Suppressor macrophage treated with lipopolysaccharide for 4 hours (primary cell): Measurements from ENCODE around the gene ETFB.
"Not testable (repeated sequence)": the region's sequence is repeated elsewhere in the genome, so short reads cannot be mapped to it uniquely, and the experiment has no call there.

Experiments
- DNase-seq: peaks from one replicate; pipeline ENCODE4 v3.0.0-alpha.2; 2020

ETFB gene

DNA sequence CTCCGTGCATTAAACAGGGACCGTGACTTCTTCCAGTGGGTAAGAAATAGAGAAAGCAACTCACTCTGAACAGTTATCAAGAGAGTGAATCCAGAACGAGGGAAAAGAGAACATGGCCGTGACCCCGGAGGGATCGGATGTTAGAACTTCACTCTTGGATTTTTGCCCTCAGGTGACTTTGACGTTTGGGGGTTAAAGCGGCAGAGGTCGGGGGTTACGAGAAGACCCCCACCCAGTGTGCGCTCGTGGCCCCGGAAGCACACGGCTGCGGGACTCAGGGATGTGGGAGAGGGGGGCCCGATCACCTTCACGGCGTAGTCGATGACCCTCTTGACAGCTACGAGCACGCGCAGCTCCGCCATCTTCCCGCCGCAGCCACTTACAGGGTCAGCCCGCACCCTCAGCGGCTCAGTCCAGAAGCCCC is at the start of gene ETFB:
TSS of gene ETFB (minus strand) at position 424 of the 424 bp plus-strand sequence. CDS start at position 362, 62 bp downstream.
- no peak for DNase-seq

DNA sequence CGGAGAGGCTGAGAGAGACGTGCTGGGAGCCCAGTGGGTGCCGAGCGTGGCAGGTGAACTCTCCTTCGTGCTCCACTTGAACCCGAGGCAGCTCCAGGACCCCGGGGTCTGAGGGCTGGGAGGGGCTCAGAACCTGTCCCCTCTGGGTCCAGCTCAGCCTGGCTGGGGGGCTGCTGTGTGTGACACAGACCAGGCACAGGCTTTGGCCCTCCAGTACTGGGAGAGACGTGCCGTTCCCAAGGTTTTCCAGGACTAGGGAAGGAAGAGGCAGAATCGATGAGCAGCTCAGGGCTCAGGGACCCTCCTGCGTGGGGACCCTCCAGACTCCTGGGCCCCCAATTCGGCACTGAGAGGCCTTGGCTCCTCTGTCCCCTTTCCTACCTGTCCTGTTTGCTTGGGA is 49.0 kb upstream of the ETFB start:
- no peak for DNase-seq

DNA sequence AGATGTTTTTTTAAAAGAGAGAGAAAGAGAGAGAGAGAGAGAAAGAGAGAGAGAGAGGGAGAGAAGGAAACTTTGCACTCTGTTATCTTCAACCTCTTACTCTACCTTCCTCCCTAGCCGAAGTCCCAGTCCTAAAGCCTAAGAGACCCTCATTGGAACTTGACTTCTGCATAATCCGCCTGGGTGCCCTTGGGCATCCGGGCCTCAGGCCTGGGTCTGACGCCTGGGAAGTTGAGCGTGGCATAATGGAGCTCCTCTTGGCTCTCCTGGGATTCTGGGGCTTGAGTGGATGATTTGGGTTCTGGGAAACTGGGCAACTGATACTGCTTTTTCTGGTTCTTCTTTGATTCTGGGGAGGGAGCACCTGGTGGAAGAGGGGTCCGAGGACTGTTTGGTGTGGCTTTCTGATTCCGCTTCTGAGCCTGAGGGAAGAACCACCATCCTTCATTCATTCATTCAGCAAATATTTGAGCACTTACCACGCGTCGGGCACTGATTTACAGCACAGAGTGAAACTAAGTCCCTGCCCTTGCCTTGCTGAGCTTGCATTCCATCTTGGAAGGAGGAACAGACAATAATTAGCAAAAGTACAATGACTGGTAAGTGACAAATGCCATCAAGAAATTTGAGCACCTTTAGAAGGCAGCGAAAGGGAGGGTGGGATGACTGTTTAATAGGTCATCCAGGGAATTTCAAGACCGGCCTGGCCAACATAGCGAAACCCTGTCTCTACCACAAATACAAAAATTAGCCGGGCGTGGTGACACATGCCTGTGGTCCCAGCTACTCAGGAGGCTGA is 45.0 kb upstream of the ETFB start:
- DNase-seq = no peak

DNA sequence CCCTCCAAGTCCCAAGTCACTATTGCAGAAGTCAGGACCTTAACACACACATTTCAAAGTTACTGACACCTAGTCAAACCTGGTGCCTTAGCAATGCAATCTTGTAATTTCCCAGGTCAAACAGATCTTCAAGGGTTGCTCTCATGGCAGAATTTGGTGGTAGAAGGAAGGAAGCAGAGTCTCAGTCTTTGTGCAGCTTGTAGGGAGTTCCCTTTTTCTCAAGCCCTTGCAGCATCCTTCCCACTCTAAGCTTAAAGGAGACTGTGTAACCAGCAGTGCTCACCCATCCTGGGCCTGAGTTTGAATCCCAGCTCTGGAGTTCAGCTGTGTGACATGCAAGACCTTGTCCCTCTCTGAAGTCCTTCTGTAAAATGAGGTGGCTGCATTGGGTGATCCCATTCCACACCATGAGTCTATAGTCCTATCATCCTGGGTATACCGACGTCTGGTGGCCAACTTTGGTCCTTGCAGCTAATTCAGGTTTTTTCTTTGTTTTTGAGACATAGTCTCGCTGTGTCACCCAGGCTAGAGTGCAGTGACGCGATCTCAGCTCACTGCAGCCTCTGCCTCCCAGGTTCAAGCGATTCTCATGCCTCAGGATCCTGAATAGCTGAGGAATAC is 41.4 kb upstream of the ETFB start:
- DNase-seq = peak; percentile 90

DNA sequence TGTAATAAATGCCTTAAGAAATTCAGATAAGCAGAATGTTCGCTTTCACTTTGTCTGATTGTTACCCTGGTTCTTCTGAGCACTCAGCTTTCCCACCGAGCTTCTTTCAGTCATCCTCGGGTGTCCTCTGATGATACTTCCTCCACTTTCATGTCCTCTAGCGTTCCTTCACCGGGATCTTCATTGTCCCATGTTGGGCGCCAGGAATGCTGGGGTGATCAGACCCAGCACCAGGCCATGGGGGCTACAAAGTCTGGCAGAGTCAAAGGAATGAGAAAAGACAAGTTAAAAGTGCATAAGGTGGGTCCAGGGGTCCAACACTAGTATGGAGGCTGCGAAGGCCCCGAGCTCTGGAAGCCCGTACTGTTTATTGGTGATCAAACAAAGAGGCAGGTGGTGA is 35.9 kb upstream of the ETFB start:
- no peak for DNase-seq

DNA sequence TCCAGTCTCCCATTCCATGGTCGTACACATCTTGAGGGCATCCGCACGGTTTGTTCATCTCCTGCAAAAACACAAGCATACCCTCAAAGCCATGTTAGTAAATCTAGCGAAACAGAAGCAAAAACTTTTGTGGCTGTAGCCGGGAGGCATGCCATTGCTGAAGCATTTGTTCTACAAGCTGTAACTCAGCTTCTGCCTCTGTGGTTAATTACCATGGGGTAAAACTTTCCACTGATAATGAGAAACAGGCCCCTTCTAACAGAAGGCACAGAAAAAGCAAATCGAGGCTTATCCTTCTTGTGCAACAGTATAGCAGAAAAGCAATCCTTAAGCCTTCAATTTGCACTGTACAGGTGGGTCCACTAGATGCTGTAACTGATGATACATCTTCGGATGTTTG is 33.7 kb upstream of the ETFB start:
- not testable (repeated sequence) for DNase-seq

DNA sequence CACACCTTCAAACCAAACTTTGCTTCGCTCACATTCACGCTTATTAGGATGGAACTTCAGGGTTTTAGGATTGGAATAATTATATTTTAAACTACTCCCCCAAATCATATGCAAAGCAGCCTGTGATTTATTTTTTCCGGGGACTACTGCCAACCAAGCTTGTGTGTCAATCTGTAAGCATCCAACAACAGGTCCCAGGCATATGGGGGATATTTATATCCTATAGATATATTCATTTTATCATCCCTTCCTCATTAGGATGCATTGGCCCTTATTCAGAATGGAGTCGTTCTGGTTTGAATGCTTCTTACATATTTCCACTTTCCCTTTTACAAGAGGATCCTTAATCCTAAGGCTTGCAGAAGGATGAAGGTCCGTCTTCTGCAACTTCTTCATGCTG is 33.0 kb upstream of the ETFB start:
- no peak for DNase-seq

DNA sequence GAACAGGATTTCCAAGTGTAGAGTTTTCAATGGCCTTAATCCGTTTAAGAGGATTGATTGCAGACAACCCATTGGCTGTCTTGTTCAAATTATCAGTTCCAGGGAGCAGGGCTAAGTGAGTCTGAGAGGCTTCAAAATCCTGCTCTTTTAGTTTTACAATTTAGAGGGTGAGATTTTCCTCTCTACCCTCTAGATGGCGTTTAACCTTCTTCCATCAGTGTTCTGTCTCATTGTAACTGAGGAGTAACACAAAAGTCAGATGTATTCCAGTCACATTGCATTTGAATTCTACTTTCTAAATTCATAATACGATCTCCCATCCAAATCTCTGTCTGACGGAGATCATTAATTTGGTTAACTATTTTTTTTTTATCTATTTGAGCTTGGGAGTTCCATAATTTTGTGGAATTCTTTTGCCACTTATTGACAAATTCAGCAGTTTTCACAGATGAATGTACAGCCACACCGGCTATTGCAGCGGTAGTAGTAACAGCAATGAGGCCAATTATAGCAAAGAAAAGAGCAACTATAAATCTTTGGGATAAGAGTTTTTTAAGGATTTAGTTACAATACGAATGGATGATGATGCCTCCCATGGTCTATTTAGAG is 32.0 kb upstream of the ETFB start:
- peak; percentile 63 for DNase-seq

DNA sequence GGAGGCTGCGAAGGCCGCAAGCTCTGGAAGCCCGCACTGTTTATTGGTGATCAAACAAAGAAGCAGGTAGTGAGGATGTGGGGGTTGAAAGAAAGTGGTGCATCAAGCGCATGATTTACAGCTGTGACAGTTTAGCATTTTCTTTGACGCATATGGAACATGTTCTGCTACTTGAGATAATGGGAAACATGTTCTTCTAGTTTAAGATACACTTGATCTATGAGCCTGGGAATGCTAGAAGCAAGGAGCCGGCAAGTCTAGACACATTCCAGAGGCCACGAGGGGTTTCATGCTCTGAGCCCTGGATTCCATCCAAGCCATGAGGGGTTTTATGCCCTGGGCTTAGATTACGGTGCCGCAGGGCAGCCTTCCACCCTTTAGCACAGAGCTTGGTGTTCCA is 31.3 kb upstream of the ETFB start:
- not testable (repeated sequence) for DNase-seq

DNA sequence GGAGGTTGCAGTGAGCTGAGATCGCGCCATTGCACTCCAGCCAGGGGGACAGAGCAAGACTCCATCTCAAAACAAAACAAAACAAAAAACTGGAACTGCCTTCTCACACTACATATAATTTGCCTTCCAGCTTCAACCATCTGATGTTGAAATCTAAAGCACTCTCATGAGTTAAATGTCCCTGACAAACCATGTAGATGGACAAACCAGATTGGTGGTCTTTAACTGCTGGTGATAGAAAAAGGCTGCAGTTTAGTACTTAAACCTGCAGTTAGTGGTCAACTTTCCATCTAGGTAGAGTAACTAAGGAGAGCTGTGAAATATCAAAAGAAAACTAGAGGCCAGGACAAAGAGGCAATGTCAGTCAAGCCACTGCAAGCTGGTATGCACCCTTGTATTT is 30.0 kb upstream of the ETFB start:
- DNase-seq = no peak

DNA sequence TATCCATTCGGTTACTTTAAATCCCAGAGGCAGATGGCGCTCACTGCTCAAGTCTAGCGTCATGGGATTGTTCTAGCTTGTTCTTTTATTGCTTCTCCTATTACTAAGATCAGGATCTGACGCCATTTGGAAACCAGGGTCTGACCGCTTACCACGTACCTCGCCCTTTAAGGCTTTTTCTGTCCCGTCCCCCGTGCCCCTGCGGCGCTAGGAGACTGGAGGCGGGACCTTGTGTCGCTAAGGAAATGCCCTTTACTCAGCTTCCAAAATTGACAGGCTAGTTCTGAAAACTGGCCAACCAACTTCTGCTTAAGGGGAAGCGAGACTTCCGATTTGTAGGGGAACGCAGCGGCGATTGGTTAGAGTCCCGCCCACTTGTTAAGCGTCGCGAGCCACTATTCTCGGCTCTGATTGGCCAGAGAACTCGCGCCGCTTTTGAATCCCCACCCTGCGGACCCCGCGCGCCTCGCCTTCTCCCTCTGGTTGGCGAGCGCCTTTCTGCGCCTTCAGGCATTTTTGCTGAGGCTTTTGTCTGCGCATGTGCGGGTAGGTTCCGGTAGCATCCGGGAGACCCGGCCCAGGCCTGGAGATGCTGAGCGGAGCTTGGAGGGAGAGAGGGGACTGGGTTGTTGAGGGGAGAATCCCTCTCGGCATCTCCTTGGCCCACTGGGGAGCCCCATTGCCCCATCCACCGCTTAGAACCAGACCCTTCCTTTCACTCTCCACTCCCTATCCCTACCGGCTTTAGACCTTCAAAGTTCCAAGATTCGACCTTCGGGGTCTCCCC is 28.1 kb upstream of the ETFB start:
- DNase-seq = peak; percentile 99

DNA sequence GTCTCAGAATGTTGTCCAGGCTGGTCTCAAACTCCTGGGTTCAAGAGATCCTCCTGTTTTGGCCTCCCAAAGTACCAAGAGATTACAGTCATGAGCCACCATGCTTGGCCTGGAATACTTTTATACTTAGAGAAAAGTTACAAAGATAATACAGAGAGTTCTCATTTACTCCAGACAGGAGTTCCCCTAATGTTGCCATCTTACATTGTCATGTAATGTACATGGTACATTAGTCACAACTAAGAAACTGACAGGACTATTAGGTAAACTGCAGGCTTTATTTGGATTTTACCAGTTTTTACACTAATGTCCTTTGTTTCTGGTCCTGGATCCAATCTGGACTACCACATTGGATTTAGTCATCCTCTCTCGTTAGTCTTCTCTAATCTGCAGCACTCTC is 26.5 kb upstream of the ETFB start:
- DNase-seq = peak; percentile 60

DNA sequence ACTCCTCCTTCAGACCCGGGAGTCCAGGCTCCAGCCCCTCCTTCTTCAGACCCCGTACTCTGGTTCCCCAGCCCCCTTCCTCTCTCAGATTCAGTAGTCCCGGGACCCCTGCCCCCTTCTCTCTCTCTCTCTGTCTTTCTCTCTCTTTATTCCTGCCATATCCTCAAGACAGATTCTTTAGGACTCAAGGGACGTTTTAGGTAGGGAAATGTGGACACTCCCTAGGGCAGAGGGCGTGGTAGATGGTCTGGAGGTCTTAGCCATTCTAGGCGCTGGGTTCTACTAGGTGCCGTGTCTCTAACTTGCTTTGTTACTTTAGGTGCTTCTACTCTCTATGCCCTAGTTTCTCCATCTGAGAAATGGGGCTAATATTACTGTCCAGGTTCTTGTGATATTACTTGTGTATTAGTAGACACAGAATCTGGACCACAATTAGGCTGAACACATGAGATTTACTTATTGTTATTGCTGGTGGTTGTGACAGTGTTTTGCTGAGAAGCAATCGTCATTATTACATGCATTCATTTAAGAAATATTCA is 25.0 kb upstream of the ETFB start:
- no peak for DNase-seq

DNA sequence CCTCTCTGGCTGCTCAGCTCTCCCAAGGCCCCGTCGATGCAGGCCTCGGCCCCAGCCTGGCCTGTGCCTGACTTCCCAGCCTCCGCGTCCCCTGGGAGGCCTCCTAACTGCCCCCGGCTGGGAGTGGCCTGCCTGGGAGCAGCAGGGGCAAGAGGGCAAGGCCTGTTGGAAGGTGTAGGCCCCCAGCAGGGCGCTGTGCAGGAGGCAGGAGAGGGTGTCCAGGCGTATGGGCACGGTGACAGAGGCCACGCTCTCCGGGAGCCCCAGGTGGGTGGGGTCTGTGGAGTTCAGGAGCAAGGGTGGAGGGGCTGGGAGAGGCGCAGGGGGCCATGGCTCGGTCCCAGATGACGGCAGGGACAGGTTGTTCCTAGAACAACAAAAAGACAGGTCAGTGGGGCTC is 23.0 kb upstream of the ETFB start:
- DNase-seq = no peak

DNA sequence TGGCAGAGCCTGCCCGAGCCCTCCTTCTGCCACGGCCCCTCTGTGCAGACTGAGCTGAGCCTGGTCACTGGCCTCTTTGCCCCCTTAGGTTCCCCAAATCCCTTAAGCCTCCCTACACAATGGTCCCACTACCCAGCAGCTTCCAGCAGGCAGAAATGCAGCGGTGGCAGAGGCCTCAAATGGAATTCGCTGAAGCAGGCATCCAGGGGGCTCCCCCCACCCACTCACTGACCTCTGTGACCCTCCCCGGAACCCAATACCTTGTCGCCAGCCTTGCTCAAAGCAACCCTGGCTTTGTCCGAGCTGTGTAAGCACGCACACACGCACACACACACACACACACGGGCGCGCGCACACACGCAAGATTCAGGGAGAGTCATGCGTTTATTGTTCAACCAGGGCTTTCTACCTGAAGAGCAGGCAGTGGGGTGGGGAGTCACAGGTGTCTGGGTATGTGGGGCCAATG is 21.8 kb upstream of the ETFB start, which contains the start of gene LIM2:
TSS of gene LIM2 (minus strand) at position 51 of the 466 bp plus-strand sequence. CDS start 531 bp downstream, outside the sequence.
- DNase-seq = no peak

DNA sequence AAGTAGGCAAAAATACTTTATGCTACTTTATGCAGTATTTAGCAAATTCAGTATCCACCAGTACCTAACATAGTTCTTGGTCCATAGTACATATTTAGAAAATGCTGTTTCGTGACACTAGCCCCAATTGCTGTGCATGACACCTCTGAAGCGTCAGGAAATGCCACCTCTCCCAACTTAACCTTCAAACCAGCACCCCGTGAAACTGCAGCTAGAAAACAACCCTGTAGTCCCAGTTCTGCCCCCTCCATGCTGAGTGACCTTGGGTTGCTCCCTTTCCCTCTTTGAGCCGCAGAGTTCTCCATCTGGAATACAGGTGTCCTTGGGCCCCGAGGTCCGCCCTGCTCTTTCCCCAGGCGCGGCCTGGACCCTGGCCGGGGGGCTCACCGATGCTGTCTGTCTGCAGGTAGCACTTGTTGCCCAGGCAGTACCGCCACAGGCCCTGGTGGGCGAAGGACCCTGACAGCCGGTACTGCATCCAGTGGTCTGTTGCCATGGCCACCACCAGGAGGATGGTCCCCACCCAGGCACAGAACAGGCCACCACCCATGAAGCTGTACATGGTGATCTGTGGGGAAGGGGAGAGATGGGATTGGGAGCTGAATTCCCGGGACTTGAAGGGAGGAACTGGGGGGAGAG is 20.8 kb upstream of the ETFB start:
- DNase-seq = no peak

DNA sequence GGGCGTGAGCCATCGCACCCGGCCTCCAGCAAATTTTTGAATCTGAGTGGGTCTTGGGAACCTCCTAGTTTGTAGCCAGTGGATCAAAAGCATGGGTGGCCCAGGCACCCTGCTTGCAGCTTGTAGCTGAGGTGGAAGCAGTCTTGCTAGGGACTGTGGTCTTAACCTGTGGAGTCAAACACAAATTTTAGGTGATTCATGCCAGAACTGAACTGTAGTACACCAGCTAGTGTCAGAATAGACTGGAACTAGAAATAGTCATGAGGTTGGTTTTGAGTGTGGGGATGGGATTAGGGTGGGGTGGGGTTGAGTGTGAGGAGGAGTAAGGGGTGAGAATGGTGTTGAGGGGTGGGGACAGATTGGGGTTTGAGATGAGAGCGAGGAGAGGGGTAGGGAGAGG is 15.8 kb upstream of the ETFB start:
- no peak for DNase-seq

DNA sequence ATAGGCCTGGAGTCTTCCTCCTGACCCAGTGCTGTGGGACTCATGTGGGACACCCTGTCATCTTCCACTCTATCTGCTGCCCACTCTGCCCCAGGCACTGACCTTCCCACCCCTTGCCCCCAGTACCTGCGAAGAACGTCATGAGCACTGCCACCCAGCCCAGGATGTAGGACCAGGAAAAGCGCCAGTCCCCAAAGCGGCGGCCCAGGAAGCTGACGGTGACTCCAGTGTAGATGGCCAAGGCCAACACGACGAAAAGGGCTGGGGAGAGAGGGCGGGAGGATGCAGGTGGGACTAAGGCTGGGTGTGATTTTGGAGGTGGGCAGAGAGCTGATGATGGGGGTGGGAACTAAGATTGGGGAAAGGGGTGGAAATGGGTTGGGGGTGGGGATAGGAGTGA is 14.2 kb upstream of the ETFB start:
- DNase-seq = no peak

DNA sequence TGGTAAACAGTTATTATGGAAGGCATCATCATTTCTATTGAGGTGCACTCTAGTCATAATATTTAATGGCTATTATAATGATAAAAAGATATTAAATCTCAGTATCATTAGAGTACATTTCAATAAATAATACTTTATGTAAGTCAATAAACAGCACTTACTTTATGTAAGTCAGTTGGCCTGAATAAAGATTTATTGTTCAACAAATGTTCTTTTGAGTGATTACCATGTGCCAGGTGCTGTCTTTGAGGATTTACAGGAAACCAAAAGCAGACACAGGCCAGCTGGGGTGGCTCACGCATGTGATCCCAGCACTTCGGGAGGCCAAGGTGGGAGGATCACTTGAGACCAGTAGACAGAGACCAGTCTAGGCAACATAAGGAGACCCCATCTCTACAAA is 11.2 kb upstream of the ETFB start:
- DNase-seq = no peak

DNA sequence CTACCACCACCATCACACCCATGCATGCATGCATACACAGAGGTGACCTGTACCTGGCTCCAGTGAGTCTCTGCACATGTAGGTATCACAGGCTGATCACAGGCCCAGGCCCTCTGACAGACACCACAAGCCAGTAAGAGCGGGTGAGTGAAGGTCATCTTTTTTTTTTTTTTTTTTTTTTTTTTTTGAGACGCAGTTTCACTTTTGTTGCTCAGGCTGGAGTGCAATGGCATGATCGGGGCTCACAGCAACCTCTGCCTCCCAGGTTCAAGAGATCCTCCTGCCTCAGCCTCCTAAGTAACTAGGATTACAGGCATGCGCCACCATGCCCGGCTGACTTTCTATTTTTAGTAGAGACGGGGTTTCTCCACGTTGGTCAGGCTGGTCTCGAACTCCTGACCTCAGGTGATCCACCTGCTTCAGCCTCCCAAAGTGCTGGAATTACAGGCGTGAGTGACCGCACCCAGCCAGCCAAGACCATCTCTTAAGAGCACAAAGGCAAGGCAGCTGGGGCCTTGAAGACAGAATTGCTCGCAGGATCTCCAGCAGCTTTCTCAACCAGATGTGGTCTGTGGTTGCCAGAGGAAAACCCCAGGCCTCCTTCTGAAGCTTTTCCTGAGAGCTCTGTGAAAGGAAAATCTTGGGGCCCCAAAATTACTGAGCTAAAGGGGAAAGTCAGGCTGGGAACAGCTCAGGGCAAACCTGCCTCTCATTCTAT is 9.5 kb upstream of the ETFB start:
- peak; percentile 23 for DNase-seq

DNA sequence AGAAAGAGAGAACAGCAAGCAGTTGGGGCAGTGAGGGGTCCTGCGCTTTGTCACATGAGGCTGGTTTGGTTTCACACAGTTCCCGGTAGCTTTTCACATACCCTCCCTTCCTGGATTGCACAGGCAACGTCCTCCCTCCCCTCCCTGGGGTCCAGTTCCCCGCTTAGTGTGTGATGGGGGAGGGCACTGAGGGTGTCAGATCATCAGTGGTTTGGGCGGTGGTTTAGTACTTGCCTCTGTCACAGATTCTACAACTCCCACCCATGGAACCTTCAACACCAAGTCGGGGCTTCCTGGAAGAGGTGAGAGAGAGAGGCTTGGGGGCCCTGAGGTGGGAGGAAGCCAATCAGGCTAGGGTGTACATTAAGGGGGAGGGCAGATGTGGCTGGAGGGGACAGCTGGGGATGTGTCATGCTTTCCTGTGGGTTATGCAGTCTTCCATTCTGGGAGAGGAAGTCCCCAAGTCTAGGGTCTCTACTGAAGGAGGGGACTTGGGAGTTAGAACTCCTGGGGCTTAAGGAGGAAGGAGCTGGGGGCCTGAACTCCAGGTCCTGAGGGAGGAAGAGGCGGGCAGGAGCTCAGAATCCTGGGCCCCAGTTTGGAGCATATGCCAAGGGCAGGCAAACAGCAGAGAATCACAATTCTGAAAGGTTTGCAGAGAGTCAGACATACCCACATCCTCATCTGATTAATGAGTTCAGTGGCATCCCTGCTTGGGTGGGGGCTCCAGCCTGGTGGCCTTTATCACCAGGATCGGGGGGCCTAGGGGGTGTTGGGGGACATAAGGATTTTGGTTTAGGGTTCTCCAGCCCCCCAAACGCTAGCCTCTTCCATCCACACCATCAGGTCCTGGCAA is 6.7 kb upstream of the ETFB start, which contains the start of gene NKG7:
TSS of gene NKG7 (minus strand) at position 6 of the 856 bp plus-strand sequence. CDS start 119 bp downstream, outside the sequence.
- DNase-seq = peak; percentile 22
